Aorta (tissue), 5 donors: ENCODE measurements around the gene SLC38A4. TPM values are rescaled to one million over a fixed set of nuclear protein-coding genes. Genes with fewer than 3 reads are reported as not detected.

Experiments
- ATAC-seq: fragments of 200-7000 bp; cut with Tn5 transposase; one replicate; pipeline ENCODE4 v1.9.1; 2022; ENCODE audit warnings: moderate library complexity; ENCODE audit not compliant: low FRiP score
- DNase-seq, 2 donors: peaks; one replicate each; pipeline ENCODE4 v3.0.0-alpha.2; 2020
- H3K27ac ChIP-seq, 2 donors: one replicate each; pipeline ENCODE4 v1.5.1; 2013; ENCODE audit warnings: low read length in 2 of 2, mild to moderate bottlenecking in 2 of 2, moderate library complexity in 2 of 2, control low read depth in 1 of 2, inconsistent platforms in 1 of 2, low read depth in 1 of 2
- H3K27me3 ChIP-seq, 2 donors: one replicate each; pipeline ENCODE4 v1.6.1; 2013; ENCODE audit warnings: control low read depth in 1 of 2, low read length in 1 of 2, mild to moderate bottlenecking in 1 of 2, moderate library complexity in 1 of 2; ENCODE audit not compliant: insufficient read depth in 2 of 2, control insufficient read depth in 1 of 2
- H3K36me3 ChIP-seq, 2 donors: one replicate each; pipeline ENCODE4 v1.6.1; 2013; ENCODE audit warnings: control low read depth in 1 of 2, low read length in 1 of 2, mild to moderate bottlenecking in 1 of 2; ENCODE audit not compliant: insufficient read depth in 2 of 2, control insufficient read depth in 1 of 2
- H3K4me1 ChIP-seq, 2 donors: one replicate each; pipeline ENCODE4 v1.6.1; 2013; ENCODE audit warnings: low read length in 2 of 2, control low read depth in 1 of 2, mild to moderate bottlenecking in 1 of 2, moderate library complexity in 1 of 2; ENCODE audit not compliant: insufficient read depth in 2 of 2, control insufficient read depth in 1 of 2
- H3K4me3 ChIP-seq, 2 donors: one replicate each; pipeline ENCODE4 v1.5.1; 2013; ENCODE audit warnings: low read length in 2 of 2, control low read depth in 1 of 2, mild to moderate bottlenecking in 1 of 2
- H3K9me3 ChIP-seq: one replicate; pipeline ENCODE4 v1.6.1; 2013; ENCODE audit warnings: mild to moderate bottlenecking, low read length; ENCODE audit not compliant: control insufficient read depth
- WGBS, 2 donors: extraction: QIAGEN DNeasy Blood & Tissue Kit; methylation state at CpG; one replicate each; pipeline ENCODE4 v1.1.7; 2013; 5-methylcytosine and 5-hydroxymethylcytosine counted together
- intact Hi-C, 2 donors: fragments of 100-400 bp; cut with DNase I; formaldehyde crosslinking; loops; one replicate each; pipeline versions ENCODE4 v1.14.2 to v1.15.0; 2022
- polyA plus RNA-seq, 2 donors: library from polyadenylated mRNA; stranded (reverse); fragments of 200-250 nt; gene quantifications; one replicate each; pipeline ENCODE4 v1.2.3, GENCODE V29; 2013
- total RNA-seq, 2 donors: library from RNA; stranded (reverse); fragmentation: NEBNext Ultra II Directional; extraction: Animal tissue kit (Norgen Biotek cat#: 25700); gene quantifications; one replicate each; pipeline ENCODE4 v1.2.1, GENCODE V29; 2021
- donor health status: healthy with polysubstance abuse.
- donor health status: Bipolar disorder and iron deficiency.
- donor health status: DM: no; HTN: no; CAD: no.
- donor health status: DM: no; HTN: no; CAD: no.
- donor health status: DM: yes; HTN: yes; CAD: no.

Gene SLC38A4
- total and polyA plus RNA-seq, 4 donors = 0.03 to 0.65 (median 0.12) TPM; not detected in 1

GRCh38 chr12:46775796-46776195, 50.0 kb downstream of the SLC38A4 start:
- Histone ChIP-seq H3K4me1 (peaks cover 0 to 2% of the 10 kb centered on the region in 2 donors), H3K27ac (no peak overlapping the region), H3K4me3 (no peak overlapping the region), H3K27me3 (no peaks in the 10 kb centered on the region), H3K9me3 (no peaks in the 10 kb centered on the region), H3K36me3 (no peaks in the 10 kb centered on the region)
- no peak for DNase-seq
- intact Hi-C loops = no loop called here
- WGBS, 2 donors = 95 to 97% methylated on average over 3 of the region's 3 CpGs
- ATAC-seq = no peak

- ATAC-seq = no peak
- H3K27ac ChIP-seq = no peak overlapping the region
- H3K9me3 ChIP-seq = no peaks in the 10 kb centered on the region
- DNase-seq = no peak
- H3K4me1 ChIP-seq = peaks cover 0 to 2% of the 10 kb centered on the region in 2 donors
- no peaks in the 10 kb centered on the region for H3K27me3 ChIP-seq
- H3K36me3 ChIP-seq = no peaks in the 10 kb centered on the region
- no peak overlapping the region for H3K4me3 ChIP-seq
- intact Hi-C loops = no loop called here
Observed at GRCh38 chr12:46774322-46774633, 51.5 kb downstream of the SLC38A4 start.

GRCh38 chr12:46773586-46774321, 52.0 kb downstream of the SLC38A4 start:
- H3K9me3 ChIP-seq = no peaks in the 10 kb centered on the region
- intact Hi-C loops = no loop called here
- 17 to 21% methylated on average over 4 of the region's 4 CpGs for WGBS, 2 donors

GRCh38 chr12:46771268-46771827, 54.4 kb downstream of the SLC38A4 start:
- Histone ChIP-seq H3K4me1 (peaks cover 0 to 2% of the 10 kb centered on the region in 2 donors), H3K4me3 (no peak overlapping the region), H3K36me3 (peaks cover 0 to 2% of the 10 kb centered on the region in 2 donors), H3K27ac (no peak overlapping the region), H3K27me3 (no peaks in the 10 kb centered on the region), H3K9me3 (no peaks in the 10 kb centered on the region)
- WGBS, 2 donors = 50 to 53% methylated on average over 1 of the region's 1 CpG
- ATAC-seq (no peak), DNase-seq (no peak)
- intact Hi-C loops = no loop called here

More at GRCh38 chr12:46773586-46774321, 52.0 kb downstream of the SLC38A4 start:
- no peak for DNase-seq
- Histone ChIP-seq H3K27me3 (no peaks in the 10 kb centered on the region), H3K4me3 (no peak overlapping the region), H3K36me3 (peaks cover 0 to 2% of the 10 kb centered on the region in 2 donors), H3K27ac (no peak overlapping the region), H3K4me1 (peaks cover 0 to 2% of the 10 kb centered on the region in 2 donors)
- ATAC-seq = no peak

- WGBS, 2 donors = 36 to 41% methylated on average over 3 of the region's 3 CpGs
- peaks cover 0 to 2% of the 10 kb centered on the region in 2 donors for H3K36me3 ChIP-seq
- no peaks in the 10 kb centered on the region for H3K27me3 ChIP-seq
- intact Hi-C loops = no loop called here
- H3K27ac ChIP-seq = no peak overlapping the region
- ATAC-seq (no peak), DNase-seq (no peak)
- H3K4me1 ChIP-seq = peaks cover 0 to 2% of the 10 kb centered on the region in 2 donors
- no peaks in the 10 kb centered on the region for H3K9me3 ChIP-seq
- H3K4me3 ChIP-seq = no peak overlapping the region
Observed at GRCh38 chr12:46770501-46771183, 55.2 kb downstream of the SLC38A4 start.

- ATAC-seq (no peak), DNase-seq (no peak)
- H3K4me3 ChIP-seq = no peak overlapping the region
- no peaks in the 10 kb centered on the region for H3K4me1 ChIP-seq
- no peaks in the 10 kb centered on the region for H3K36me3 ChIP-seq
- H3K9me3 ChIP-seq = no peaks in the 10 kb centered on the region
- no peaks in the 10 kb centered on the region for H3K27me3 ChIP-seq
- H3K27ac ChIP-seq = no peak overlapping the region
- 75 to 78% methylated on average over 3 of the region's 3 CpGs for WGBS, 2 donors
- intact Hi-C loops = no loop called here
Observed at GRCh38 chr12:46764005-46764404, 61.8 kb downstream of the SLC38A4 start.

- Histone ChIP-seq H3K36me3 (no peaks in the 10 kb centered on the region), H3K4me1 (no peaks in the 10 kb centered on the region), H3K27ac (no peak overlapping the region), H3K27me3 (no peaks in the 10 kb centered on the region), H3K9me3 (peaks cover 2% of the 10 kb centered on the region), H3K4me3 (no peak overlapping the region)
- DNase-seq (no peak), ATAC-seq (no peak)
- intact Hi-C loops = no loop called here
Observed at GRCh38 chr12:46763230-46763629, 62.6 kb downstream of the SLC38A4 start.

- no peak overlapping the region for H3K4me3 ChIP-seq
- intact Hi-C loops = no loop called here
- no peak for DNase-seq
- no peaks in the 10 kb centered on the region for H3K27me3 ChIP-seq
- H3K4me1 ChIP-seq = no peaks in the 10 kb centered on the region
- H3K27ac ChIP-seq = no peak overlapping the region
- peaks cover 2% of the 10 kb centered on the region for H3K9me3 ChIP-seq
- 35 to 48% methylated on average over 3 of the region's 3 CpGs for WGBS, 2 donors
- H3K36me3 ChIP-seq = no peaks in the 10 kb centered on the region
- no peak for ATAC-seq
Observed at GRCh38 chr12:46754550-46754949, 71.2 kb downstream of the SLC38A4 start.

GRCh38 chr12:46752396-46752795, 73.4 kb downstream of the SLC38A4 start:
- no peaks in the 10 kb centered on the region for H3K36me3 ChIP-seq
- no peaks in the 10 kb centered on the region for H3K4me1 ChIP-seq
- ATAC-seq (no peak), DNase-seq (no peak)
- no peaks in the 10 kb centered on the region for H3K9me3 ChIP-seq
- H3K4me3 ChIP-seq = no peak overlapping the region
- intact Hi-C loops = no loop called here
- WGBS, 2 donors = 68 to 69% methylated on average over 2 of the region's 2 CpGs
- no peak overlapping the region for H3K27ac ChIP-seq
- no peaks in the 10 kb centered on the region for H3K27me3 ChIP-seq
